Loucy (cell line): ENCODE data around the gene CACNA2D4.
A peak's percentile ranks its signal among the peaks of the same experiment; 100 is the strongest.

ENCODE experiments used
- H2AFZ ChIP-seq: fragments of 200-600 bp; sonication (generic); 2 replicates; pipeline ENCODE4 v1.6.0; 2016; ENCODE audit warnings: antibody characterized with exemption, mild to moderate bottlenecking, low read length, moderate library complexity
- H3F3A ChIP-seq: fragments of 200-600 bp; 2 replicates; pipeline ENCODE4 v1.6.0; 2016; ENCODE audit warnings: antibody characterized with exemption, low read depth, mild to moderate bottlenecking
- H3K27me3 ChIP-seq: fragments of 200-600 bp; sonication (generic); 2 replicates; pipeline ENCODE4 v1.6.1; 2014; ENCODE audit warnings: low read length, mild to moderate bottlenecking; ENCODE audit not compliant: insufficient read depth, poor library complexity, severe bottlenecking
- H3K36me3 ChIP-seq: fragments of 200-600 bp; sonication (generic); 2 replicates; pipeline ENCODE4 v1.6.1; 2016; ENCODE audit warnings: low read length; ENCODE audit not compliant: insufficient read depth
- H3K4me1 ChIP-seq: fragments of 200-600 bp; sonication (generic); 2 replicates; pipeline ENCODE4 v1.5.1; 2014; ENCODE audit warnings: low read length, mild to moderate bottlenecking; ENCODE audit not compliant: insufficient read depth, poor library complexity, severe bottlenecking
- H3K4me2 ChIP-seq: fragments of 200-600 bp; sonication (generic); 2 replicates; pipeline ENCODE4 v1.6.0; 2014; ENCODE audit warnings: antibody characterized with exemption, low read length, low read depth, mild to moderate bottlenecking; ENCODE audit not compliant: poor library complexity, severe bottlenecking
- H3K4me3 ChIP-seq: fragments of 200-600 bp; sonication (generic); 2 replicates; pipeline ENCODE4 v1.5.1; 2014; ENCODE audit warnings: low read length, mild to moderate bottlenecking, mixed read lengths; ENCODE audit not compliant: poor library complexity, severe bottlenecking
- H3K79me2 ChIP-seq: fragments of 200-600 bp; sonication (generic); 2 replicates; pipeline ENCODE4 v1.6.1; 2014; ENCODE audit warnings: low read length; ENCODE audit not compliant: insufficient read depth
- H3K9ac ChIP-seq: fragments of 200-600 bp; sonication (generic); 2 replicates; pipeline ENCODE4 v1.6.0; 2014; ENCODE audit warnings: mild to moderate bottlenecking, low read depth, low read length, moderate library complexity; ENCODE audit not compliant: poor library complexity, severe bottlenecking
- H3K9me2 ChIP-seq: fragments of 200-600 bp; sonication (generic); replicated peaks from 2 replicates; pipeline ENCODE4 v1.6.1; 2016; ENCODE audit warnings: low read depth, low read length, mixed read lengths
- H3K9me3 ChIP-seq: fragments of 200-600 bp; sonication (generic); 2 replicates; pipeline ENCODE4 v1.6.1; 2014; ENCODE audit warnings: mild to moderate bottlenecking, antibody characterized with exemption, low read length, low read depth; ENCODE audit not compliant: insufficient read depth
- H4K20me1 ChIP-seq: fragments of 200-600 bp; sonication (generic); 2 replicates; pipeline ENCODE4 v1.6.0; 2014; ENCODE audit warnings: antibody characterized with exemption, low read length, mild to moderate bottlenecking; ENCODE audit not compliant: insufficient read depth, poor library complexity, severe bottlenecking
- EZH2phosphoT487 ChIP-seq: fragments of 200-600 bp; IDR thresholded peaks from 2 replicates; pipeline ENCODE4 v1.6.1; 2018; ENCODE audit warnings: antibody characterized with exemption, mild to moderate bottlenecking, moderate library complexity, borderline replicate concordance
- TF ChIP-seq, protein P1 (sequence below): fragments of 200-600 bp; sonication (generic); conservative IDR thresholded peaks from 2 replicates; pipeline ENCODE4 v1.5.1; 2014; ENCODE audit warnings: mild to moderate bottlenecking, antibody characterized with exemption, low read length

CACNA2D4 gene

DNA sequence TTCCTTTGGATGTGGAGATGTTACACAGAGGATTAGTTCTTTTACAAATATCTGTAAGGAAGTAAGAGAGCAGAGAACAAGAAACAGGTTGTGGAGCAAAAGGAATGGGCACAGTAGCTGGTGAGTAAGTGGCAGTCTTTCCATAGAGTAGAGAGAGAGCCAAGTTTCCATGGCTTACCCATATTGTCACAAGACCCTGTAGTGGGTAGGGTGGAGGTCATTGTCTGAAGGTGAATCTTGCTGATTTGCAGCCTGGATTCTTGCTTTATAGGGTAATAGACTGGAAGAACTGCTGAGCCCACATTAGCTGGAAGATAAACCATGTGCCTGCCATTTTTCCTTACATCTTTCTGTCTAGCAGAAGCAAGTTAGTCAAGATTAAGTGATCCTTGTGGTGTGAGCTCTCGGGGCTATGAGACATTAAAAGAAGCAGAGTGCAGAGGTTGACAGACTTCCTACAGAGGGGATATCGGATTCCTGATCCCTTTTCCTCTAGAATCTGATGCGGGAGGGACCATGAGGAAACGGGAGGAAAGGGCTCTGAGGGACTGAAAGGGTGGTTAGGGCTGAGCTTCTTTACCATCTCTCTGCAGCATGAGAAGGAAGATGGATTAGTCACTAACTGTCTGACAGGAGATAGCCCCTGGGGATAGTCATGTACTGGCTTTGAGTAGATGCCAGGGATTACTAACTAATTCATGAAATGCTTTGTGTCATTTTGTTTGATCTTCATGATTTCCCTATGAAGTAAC is 142.1 kb downstream of the CACNA2D4 start:
- Histone ChIP-seq H3K9me2 (no peaks in the 10 kb centered on the region), H3F3A (no peaks in the 10 kb centered on the region), H3K4me3 (no peak overlapping the region), H3K4me1 (peaks cover 13% of the 10 kb centered on the region), H3K4me2 (peak overlapping the region; percentile 19), H3K27me3 (no peaks in the 10 kb centered on the region), H3K36me3 (peaks cover 61% of the 10 kb centered on the region; the same call in 1 of the 2 replicates), H2AFZ (no peak overlapping the region), H4K20me1 (peaks cover 3% of the 10 kb centered on the region), H3K79me2 (peaks cover 19% of the 10 kb centered on the region; the same call in 1 of the 2 replicates), H3K9me3 (no peaks in the 10 kb centered on the region), H3K9ac (no peak overlapping the region)
- no peak for TF ChIP-seq EZH2phosphoT487
- TF ChIP-seq, protein P1, sequence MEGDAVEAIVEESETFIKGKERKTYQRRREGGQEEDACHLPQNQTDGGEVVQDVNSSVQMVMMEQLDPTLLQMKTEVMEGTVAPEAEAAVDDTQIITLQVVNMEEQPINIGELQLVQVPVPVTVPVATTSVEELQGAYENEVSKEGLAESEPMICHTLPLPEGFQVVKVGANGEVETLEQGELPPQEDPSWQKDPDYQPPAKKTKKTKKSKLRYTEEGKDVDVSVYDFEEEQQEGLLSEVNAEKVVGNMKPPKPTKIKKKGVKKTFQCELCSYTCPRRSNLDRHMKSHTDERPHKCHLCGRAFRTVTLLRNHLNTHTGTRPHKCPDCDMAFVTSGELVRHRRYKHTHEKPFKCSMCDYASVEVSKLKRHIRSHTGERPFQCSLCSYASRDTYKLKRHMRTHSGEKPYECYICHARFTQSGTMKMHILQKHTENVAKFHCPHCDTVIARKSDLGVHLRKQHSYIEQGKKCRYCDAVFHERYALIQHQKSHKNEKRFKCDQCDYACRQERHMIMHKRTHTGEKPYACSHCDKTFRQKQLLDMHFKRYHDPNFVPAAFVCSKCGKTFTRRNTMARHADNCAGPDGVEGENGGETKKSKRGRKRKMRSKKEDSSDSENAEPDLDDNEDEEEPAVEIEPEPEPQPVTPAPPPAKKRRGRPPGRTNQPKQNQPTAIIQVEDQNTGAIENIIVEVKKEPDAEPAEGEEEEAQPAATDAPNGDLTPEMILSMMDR = no peak

DNA sequence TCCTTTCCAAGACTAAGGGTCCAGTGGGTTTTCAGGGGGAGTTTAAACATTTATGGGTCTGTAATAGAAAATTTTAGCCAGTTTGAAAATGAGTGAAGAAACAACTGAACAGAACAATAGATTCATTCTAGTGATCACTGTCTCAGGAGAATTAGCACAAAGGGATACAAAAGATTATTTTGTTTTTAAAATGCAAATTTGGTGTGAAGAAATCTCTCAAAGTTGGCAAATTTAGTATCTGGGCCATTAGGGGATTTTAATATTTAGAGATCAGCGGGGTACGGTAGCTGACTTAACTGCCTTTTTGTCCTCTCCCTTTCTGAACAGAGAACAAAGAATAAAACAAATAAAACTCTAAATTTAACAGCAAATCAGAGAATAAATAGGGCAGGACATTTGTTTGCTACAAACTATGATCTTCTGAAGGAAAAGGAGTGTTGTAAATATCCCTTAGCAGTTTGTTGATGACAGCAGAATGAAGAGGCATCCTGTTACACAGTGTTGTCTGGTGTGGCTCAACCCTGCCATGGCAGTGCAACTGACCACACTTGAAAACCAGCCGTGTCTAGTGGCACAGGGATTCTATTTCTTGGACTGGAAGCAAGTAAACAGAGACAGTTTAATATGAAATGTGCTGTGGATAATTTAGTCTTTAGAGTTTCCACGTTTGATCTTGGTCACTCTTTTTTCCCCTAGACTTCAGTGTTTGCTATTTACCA is 144.4 kb downstream of the CACNA2D4 start:
- Histone ChIP-seq H3K4me2 (no peak overlapping the region), H3K27me3 (no peaks in the 10 kb centered on the region), H3F3A (no peaks in the 10 kb centered on the region), H2AFZ (no peak overlapping the region), H3K4me3 (no peak overlapping the region), H3K36me3 (peaks cover 57% of the 10 kb centered on the region; the same call in 1 of the 2 replicates), H3K4me1 (peaks cover 13% of the 10 kb centered on the region), H3K9me3 (no peaks in the 10 kb centered on the region), H4K20me1 (peaks cover 3% of the 10 kb centered on the region), H3K79me2 (peaks cover 34% of the 10 kb centered on the region; the same call in 1 of the 2 replicates), H3K9me2 (no peaks in the 10 kb centered on the region), H3K9ac (no peak overlapping the region)
- TF ChIP-seq, protein P1 = no peak
- no peak for TF ChIP-seq EZH2phosphoT487

DNA sequence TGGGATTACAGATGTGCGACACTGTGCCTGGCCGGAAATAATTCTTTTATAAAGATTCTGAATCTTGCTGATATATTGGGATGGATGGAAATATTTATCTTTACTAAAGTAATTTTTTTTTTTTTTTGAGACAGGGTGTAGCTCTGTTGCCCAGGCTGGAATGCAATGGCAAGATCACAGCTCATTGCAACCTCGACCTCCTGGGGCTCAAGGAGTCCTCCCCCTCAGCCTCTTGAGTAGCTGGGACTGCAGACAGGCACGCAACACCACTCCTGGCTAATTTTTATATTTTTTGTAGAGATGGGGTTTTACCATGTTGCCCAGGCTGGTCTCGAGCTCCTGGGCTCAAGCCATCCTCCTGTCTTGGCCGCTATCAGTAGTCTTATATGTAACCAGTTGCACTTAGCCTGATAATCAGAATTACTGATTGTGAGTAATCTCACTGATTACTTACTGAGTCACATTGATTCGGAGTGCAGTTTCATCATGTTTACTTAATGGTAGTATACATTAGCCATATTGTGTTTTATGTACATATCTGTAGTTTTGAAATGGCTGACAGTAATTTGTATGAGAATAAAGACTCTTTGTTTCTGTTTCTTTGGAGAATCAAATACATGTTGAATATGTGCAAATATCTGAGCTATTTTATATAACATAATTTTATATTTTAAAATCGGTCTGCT is 148.5 kb downstream of the CACNA2D4 start:
- Histone ChIP-seq H3K4me2 (no peak overlapping the region), H3K9me2 (no peaks in the 10 kb centered on the region), H3F3A (no peaks in the 10 kb centered on the region), H3K79me2 (peaks cover 54% of the 10 kb centered on the region), H3K27me3 (no peaks in the 10 kb centered on the region), H4K20me1 (peaks cover 18% of the 10 kb centered on the region), H3K4me3 (no peak overlapping the region), H3K9ac (no peak overlapping the region), H2AFZ (no peak overlapping the region), H3K36me3 (peaks cover 42% of the 10 kb centered on the region), H3K9me3 (no peaks in the 10 kb centered on the region), H3K4me1 (no peaks in the 10 kb centered on the region)
- no peak for TF ChIP-seq EZH2phosphoT487
- TF ChIP-seq, protein P1 = no peak
